Esophagus squamous epithelium (tissue), 4 donors: ENCODE results near the gene CCDC78.

Experiments used
- CTCF ChIP-seq, 6 experiments: fragments of 450-650 bp in 4 of 6; fragments of 200-600 bp in 2 of 6; sonication (generic) in 2 of 6; IDR thresholded peaks; one replicate each; pipeline ENCODE4 v1.5.1; 2016 to 2019; ENCODE audit warnings: antibody characterized with exemption in 6 of 6, mild to moderate bottlenecking in 4 of 6, moderate library complexity in 4 of 6
- POLR2A ChIP-seq, 4 donors: fragments of 450-650 bp; IDR thresholded peaks; one replicate each; pipeline ENCODE4 v1.6.1; 2017; ENCODE audit warnings: antibody characterized with exemption in 4 of 4, mild to moderate bottlenecking in 4 of 4, moderate library complexity in 3 of 4

DNA sequence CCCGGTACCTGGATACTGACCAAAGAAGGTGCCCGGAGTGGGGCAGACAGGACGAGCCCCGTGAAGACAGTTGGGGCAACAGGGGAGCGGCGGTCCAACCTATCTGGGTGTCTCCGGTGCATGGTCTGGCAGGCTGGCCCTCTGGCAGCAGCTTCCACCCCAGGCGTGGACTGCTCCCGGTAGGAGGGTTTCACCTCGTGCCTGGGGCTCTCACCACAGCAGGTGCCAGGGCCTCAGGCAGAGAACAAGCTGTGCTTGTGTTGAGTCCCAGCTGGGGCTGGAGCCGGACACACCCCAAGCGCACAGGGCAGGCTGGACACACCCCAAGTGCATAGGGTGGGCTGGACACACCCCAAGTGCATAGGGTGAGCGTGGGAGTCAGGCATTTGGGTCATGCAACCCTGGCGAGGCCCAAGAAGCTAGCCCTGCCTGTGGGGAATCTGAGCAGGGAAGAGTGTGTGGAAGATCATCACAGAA, 19.1 kb downstream of the CCDC78 start:
- TF ChIP-seq CTCF (IDR thresholded peaks at IDR 0.05) (no peak), POLR2A (IDR thresholded peaks at IDR 0.05) (no peak)
